ENCODE measurements around the gene ADAM19.

GRCh38 chr5:157544623-157544989 lies 31.0 kb downstream of the ADAM19 start:
- no peak for TF ChIP-seq CTCF (IDR thresholded peaks at IDR 0.05)
- TF ChIP-seq EZH2phosphoT487 (IDR thresholded peaks at IDR 0.05) = no peak
- no peak for TF ChIP-seq EZH2 (IDR thresholded peaks at IDR 0.05)
